Stimulated activated CD4-positive, alpha-beta T cell treated with anti-CD3 and anti-CD28 coated beads, Interleukin-4, amount 100 ng/mL, for 1 hour (primary cell): Measurements from ENCODE around the gene TM9SF4.
"Not testable (repeated sequence)": the region's sequence is repeated elsewhere in the genome, so short reads cannot be mapped to it uniquely, and the experiment has no call there.

Experiments
- DNase-seq: peaks from one replicate; pipeline ENCODE4 v3.0.0-alpha.2; 2020

TM9SF4 gene

GRCh38 chr20:32192698-32193097, 83.2 kb downstream of the TM9SF4 start:
- DNase-seq, result no peak

GRCh38 chr20:32193336-32193735, 83.8 kb downstream of the TM9SF4 start:
- DNase-seq, result not testable (repeated sequence)

GRCh38 chr20:32193996-32194395, 84.5 kb downstream of the TM9SF4 start:
- DNase-seq, result no peak

GRCh38 chr20:32195581-32195980, 86.1 kb downstream of the TM9SF4 start:
- DNase-seq, result no peak

GRCh38 chr20:32196613-32197012, 87.1 kb downstream of the TM9SF4 start:
- DNase-seq, result not testable (repeated sequence)

GRCh38 chr20:32197136-32197535, 87.6 kb downstream of the TM9SF4 start:
- DNase-seq, result not testable (repeated sequence)

- DNase-seq, result no peak
Observed at GRCh38 chr20:32199006-32199405, 89.5 kb downstream of the TM9SF4 start.

GRCh38 chr20:32201296-32201976, 91.9 kb downstream of the TM9SF4 start:
- no peak for DNase-seq

GRCh38 chr20:32201977-32202363, 92.5 kb downstream of the TM9SF4 start:
- no peak for DNase-seq

GRCh38 chr20:32203356-32204204, 94.1 kb downstream of the TM9SF4 start:
- no peak for DNase-seq

GRCh38 chr20:32204205-32205109, 94.9 kb downstream of the TM9SF4 start:
- DNase-seq, result peak; percentile 70

- DNase-seq, result no peak
Observed at GRCh38 chr20:32205110-32205842, 95.8 kb downstream of the TM9SF4 start.

GRCh38 chr20:32205843-32206759, 96.6 kb downstream of the TM9SF4 start:
- DNase-seq, result peak; percentile 27

GRCh38 chr20:32206760-32207625, 97.5 kb downstream of the TM9SF4 start:
- DNase-seq, result peak; percentile 38

GRCh38 chr20:32207626-32208498, 98.3 kb downstream of the TM9SF4 start, which contains the start of the genes PLAGL2 and POFUT1:
PLAGL2 (minus strand) TSS chr20:32207743; CDS start chr20:32202178, 5,565 bp downstream.
POFUT1 (plus strand) TSS chr20:32207880; CDS start chr20:32207942, 62 bp downstream.
- DNase-seq, result peak; percentile 93

GRCh38 chr20:32208499-32209154, 99.1 kb downstream of the TM9SF4 start:
- DNase-seq, result no peak

- no peak for DNase-seq
Observed at GRCh38 chr20:32209850-32210605, 100.5 kb downstream of the TM9SF4 start.

GRCh38 chr20:32213870-32214269, 104.4 kb downstream of the TM9SF4 start:
- no peak for DNase-seq
